Activated T-cell treated with anti-CD3 and anti-CD28 coated beads, Interleukin-2, amount 50 U/mL, for 48 hours (primary cell): ENCODE results near the gene DNM3.

Experiments
- DNase-seq, 2 experiments: peaks; one replicate each; pipeline ENCODE4 v3.0.0-alpha.2; 2020

Gene DNM3

DNA sequence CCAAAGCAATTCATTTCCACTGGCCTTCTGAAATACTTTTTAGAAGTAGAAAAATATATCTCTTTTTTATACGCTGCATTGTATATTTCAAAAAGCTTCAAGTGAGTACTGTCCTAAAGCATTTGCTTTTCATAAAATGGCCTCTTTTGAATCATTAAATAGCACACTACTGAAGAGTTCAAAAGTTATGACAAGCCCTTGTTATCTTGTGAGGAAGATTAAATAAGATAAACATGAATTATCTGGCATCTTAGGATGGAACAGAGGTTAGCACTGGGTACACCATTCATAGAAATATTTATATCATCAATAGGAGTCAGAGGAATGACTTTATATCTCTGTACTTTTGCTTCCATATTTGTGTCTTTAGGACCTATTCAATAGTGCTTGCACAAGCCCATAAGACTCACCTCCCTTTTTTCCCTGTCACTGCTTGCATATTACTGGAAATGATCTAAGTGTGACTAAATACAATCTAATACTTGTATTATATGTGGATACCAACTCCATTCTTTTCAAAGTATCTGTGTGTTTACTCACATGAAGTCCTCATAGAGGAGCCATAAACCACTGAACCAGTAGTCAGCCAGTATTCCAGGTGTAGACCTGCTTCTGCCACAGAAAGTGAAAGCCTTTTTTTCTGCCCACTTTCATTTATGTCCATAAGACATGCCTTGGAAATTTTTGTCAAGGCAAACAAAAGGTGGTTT, 305.0 kb downstream of the DNM3 start:
- no peak for DNase-seq

DNA sequence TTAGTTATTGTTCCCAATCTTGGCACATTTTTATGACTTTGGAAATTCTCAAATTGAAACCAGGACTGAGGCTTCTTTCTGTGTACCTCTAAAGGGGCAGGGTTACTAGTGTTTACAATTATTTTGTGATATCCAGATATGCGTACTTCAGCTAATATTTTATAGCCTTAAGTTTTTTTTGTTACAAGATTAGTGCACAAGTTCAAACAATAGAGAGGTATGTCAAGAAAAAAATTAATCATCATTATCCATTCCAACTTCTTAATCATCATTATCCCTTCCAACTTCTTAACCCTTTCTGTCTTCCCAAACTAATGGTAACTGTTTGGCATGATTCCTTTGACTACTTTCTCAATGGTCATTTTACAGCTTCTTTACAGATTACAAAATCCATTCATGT, 306.2 kb downstream of the DNM3 start:
- DNase-seq: no peak

GRCh38 chr1:172148213-172148612, 306.9 kb downstream of the DNM3 start:
- no peak for DNase-seq

DNA sequence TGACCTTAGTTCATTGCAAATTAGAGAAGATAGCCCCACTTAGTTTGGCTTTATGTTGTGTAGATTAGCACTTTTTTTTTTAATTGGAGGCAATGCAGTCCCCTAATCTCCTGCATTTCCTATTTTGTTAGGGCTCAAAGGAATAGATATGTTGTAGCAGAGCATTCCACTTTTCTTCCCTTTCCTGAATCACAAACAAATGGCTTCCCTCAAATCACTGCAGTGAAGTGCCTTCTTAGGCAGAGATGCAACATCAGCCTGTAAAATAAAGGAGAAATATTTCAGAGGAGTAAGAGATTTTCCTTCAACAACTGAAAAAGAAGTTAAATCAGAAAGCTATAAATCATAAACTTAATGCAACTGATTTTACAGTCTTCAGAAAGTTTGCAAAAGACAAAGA, 307.4 kb downstream of the DNM3 start:
- no peak for DNase-seq

DNA sequence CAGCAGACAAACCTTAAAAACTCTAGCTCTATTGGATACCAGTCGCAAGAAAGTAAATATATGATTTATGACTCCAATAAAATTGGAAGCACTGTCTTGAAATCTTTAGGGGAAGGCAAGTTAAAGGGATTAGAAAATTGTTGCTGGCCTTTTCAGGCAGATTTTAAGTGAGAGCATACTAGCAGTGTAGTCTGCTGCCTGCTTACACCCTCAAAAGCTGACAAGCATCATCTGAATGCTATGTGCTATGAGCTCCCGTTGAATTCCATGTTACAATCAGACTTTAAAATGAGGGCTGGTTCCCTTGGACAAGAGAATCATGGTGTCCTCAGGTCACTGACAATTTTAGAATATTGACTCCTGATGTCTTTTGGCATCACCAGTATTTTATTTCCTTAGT, 308.0 kb downstream of the DNM3 start:
- DNase-seq: no peak

DNA sequence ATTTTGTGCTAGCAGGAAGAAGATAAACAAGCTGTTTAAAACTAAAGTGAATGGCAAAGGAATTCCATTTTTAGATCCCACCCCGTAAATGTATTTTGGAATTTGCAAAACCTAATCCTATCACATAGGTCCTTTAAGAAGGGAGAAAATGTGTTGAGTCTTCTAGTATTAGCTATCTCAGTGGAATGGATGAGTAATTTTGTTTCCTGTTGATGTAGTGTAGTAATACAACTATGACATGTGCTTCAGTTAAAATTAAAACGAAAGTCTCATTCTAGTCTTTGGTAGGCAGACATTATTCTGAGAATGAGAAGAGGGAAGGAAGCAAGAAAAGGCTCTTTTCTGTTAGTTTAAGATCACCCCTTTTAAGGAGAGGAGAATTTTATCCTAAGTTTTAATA, 313.3 kb downstream of the DNM3 start:
- no peak for DNase-seq

DNA sequence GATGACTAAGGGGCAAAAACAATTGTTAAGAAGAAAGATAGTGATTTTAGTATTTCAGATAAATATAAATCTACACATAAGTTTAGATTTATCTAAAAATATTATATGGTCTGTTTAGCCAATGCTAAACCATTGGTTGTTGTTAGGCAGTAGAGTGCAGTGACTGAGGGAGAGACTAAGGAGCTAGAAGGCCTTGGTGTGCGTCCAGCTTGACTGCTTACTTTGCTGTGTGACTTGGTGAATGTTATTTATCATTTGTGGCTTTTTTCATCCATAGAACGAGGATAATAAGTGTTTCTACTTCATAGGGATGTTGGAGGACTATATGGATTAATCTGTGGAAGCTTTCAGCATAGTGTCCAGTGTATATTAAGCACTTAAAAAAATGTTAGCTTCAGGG, 314.5 kb downstream of the DNM3 start:
- DNase-seq: no peak

DNA sequence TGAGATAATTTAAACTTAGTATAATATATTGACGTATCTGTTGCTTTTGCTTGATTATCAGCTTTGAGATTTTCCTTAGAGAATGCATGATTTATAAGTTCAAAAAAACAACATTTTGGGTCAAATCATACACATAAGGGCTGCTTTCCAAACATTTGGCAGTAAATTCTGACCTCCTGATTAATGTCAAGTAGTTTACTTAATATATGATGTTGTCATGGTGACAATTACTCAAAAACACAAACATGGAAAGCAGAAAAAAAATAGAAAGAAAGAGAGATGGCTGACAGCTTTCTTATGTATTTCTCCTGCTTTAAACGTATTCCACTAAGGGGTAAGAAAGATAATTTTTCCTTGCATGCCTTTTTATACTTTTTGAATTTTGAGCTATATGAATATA, 320.9 kb downstream of the DNM3 start:
- no peak for DNase-seq

GRCh38 chr1:172163498-172164215, 322.4 kb downstream of the DNM3 start:
- DNase-seq: no peak

GRCh38 chr1:172165403-172165802, 324.1 kb downstream of the DNM3 start:
- DNase-seq: no peak

DNA sequence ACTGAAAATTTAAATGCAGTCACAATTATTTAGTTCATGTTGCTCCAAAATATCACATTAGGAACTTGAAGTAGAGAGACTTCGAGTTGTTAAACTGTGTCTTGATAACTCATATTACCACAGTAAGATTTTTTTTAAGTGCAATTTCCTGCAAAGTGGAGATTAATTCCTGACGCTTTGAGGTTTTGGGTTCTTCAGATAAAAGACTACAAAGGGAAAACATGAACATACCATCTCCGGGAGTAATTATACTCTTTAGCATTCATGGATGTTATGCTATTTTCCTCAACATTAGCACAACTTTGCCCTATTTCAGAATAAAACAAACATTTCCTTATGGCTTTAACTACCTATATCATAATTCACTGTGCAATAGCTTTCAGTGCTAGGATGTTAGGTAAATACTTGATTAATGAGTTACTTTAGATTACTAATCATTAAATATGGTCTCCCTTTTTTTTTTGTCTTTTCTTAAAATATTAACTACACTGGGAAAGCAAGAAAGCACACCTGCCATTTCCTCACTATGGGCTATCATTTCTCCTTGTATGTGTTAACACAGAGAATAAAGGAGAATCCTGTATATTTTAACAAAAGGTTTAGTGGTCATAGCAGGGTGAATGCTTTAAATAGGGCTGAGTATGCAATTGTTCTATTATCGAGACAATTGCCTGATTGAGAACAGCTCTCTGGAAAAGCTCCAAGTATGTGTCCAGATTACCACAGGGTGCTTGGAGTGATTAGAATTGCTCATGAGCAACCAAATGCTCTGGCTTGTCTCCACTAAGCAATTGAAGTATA, 326.7 kb downstream of the DNM3 start:
- no peak for DNase-seq

- no peak for DNase-seq
These were observed 327.2 kb downstream of the DNM3 start for GRCh38 chr1:172168597-172168872.

DNA sequence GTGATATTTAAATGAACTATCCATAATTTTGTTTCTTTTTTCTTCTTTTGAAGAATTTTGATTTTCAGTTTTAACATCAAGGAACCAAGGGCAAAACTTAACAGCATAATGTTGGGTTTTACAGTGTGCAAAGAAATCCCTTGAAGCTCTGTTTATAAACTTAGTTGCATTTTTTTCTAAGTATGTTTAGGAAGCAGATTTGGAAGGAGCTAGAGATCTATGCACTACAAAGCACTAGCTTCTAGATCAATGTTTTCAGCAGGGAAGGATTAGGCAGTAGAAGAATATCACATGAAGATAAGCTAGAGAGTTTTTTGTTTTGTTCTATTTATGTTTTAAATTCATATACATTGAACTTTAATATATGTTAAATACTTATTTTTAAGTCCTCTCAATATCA, 328.5 kb downstream of the DNM3 start:
- DNase-seq: no peak

DNA sequence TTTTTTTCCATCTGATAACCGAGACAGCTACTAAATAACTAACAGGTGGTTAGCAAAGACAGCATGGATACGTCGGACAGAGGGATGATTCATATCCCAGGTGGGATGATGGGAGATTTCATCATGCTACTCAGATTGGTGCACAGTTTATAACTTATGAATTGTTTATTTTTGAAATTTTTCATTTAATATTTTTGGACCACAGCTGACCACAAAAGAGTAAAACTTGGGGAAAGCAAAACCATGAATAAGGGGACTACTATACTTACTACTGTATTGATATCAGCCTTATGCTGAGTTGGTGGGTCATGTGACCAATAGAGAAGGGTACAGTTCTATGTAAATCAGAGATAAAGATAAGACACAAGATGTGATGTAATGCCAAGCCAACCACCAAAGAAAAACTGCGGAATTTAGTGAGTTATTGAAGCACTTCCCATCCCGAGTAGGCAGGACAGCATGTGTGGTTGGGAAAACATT, 331.1 kb downstream of the DNM3 start:
- DNase-seq: no peak

DNA sequence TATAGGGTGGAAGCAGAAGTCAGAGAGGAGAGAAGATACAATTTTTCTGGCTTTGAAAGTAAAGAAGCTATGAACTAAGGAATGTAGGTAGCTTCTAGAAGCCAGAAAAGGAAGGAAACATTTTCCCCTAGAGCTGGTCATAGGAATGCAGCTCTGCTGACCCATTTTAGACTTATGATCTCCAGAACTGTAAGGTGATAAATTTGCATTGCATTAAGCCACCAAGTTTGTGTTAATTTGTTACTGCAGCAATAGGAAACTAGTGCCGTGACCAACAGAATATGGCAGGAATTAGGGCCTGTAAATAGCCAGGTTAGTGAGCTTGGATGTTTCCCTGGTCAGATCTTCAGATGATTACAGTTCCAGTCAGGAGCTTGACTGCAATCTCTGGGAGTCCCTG, 334.9 kb downstream of the DNM3 start:
- no peak for DNase-seq

DNA sequence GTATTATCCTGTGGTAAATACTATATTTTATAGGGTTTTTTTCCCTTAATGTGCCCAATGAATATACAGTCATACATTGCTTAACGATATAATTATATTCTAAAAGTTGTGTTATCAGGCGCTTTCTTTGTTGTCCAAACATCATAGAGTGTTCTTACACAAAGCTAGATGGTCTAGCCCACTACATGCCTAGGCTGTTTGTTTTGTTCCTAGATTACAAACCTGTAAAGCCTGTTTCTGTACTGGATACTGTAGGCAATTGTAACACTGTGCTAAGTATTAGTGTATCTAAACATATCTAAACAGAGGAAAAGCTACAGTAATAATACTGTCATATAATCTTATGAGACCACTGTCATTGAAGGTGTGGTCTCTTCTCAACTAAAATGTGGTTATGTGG, 336.6 kb downstream of the DNM3 start:
- DNase-seq: no peak

DNA sequence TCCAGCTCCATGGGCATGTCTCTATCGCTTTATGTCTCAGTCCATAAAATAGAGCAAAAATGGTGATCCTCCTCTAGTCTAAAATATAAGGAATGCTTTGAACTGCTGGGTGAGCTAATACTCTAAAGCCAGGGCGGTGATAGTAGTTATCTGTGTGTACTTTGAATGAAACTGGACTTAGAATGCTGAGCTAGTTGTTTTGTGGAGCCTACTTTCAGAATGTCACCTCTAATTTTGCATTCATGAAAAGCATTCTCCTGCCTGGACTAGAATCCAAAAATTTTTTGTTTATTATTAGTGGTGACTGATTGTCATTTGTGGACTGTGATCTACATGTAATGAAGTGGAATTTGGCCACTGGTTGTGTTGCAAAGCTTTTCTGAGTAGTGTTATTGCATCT, 337.6 kb downstream of the DNM3 start:
- no peak for DNase-seq

DNA sequence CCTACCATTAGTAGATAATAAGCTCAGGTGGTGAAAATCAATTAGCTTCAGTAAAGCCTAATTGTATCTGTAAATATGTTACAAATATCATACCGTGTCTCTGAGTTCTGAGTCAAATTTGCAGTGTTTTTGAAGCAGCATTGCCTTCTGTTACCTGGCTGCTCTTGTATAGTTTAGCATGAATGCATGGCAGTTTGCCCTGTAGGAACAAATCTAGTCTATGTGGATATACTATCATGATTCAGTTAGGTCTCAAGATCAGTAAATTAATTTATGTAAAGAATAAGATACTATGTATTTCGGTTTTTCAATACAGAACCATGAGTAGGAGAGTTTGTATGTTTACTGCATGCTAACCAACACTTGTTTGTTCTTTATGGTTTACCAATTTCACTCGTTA, 338.6 kb downstream of the DNM3 start:
- DNase-seq: no peak

DNA sequence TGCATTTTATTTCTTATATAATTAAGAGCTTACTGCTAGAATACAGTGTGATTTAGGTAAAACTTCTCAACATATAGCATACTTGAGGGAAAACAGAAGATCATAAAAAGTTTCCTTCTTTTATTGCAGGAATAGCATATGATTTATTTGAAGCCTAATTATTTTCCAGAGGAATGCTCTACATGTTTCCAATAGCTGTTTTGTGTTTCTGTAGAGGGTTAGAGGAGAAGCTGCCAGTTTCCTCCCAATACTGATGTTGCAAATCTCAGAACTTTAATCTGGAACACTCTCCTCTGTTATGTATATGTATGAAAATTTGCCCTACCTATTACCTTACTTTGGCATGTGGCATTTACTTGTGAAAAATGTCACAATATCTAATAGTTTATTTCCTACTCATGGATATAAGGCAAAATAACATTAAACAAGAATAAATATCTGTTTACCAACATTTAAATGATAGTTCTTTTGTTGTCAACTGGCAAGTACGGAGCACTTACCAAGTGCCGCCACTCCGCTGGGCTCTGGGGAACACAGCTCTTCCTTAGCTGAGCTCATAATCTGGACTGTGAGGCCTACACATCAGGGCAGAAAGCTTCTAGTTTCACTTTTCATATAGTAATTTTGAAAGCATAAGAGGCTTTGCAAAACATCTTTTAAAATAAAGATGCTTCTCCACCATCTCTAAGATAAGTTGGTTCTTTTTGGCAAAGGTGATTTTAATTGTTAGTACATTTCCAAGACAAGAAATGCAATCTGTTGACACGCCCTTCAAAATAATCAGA, 339.4 kb downstream of the DNM3 start:
- DNase-seq: peak; percentile 34 to 39

DNA sequence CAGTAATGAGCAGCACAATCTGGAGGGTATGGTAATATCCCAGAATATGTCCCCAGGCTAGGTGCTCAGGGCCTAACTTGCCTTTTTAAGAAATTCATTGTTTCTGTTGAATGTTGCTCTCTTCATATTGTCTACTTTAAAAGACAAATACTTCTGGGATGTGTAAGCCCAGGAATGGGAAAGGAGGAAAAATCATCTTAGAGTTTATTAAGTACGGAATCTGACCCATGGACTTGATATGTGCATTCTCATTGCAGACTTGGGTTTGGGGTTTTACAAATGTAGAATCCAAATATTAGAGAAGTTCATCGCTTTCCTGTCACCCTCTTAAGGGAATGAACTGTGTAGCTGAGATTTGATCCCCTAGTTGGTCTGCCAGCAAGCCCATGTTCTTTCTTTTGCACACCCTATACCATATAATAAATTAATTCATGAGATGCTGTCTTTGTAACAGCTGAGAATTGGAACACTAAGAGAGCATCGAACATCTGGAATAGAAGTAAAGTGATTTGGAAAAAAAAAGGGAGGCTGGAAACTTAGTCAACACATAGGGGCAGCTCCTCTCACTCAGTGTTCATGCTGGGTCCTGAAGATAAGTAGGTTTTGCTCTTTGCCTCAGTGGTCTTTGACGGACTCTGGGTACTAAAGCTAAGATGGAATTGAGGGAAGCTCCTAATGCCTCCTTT, 343.4 kb downstream of the DNM3 start:
- no peak for DNase-seq

DNA sequence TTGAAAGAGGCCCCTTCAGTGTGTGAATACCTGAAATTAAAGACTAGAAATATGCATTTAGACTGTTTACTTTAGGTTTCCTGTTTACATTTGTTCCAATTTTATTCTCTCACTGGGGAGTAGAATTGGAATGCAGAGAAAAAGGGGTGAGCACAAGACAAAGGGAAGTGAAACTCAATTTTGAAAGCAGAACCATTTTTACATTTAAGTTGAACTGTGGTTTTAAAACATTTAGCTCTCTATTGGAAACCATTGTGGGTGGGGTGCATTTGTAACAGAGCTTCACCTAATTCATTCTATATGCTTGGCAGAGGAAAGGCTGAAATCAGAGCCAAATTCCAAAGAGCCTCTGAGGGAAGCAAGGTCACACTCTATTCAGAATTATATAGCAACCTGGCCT, 343.9 kb downstream of the DNM3 start:
- no peak for DNase-seq

GRCh38 chr1:172185996-172186395, 344.7 kb downstream of the DNM3 start:
- no peak for DNase-seq

GRCh38 chr1:172201572-172201971, 360.3 kb downstream of the DNM3 start:
- DNase-seq: no peak
